Breast epithelium (tissue), 4 donors: ENCODE results near the gene MYH9. TPM values are rescaled to one million over a fixed set of nuclear protein-coding genes. Genes with fewer than 3 reads are reported as not detected.
"Not testable (repeated sequence)": the region's sequence is repeated elsewhere in the genome, so short reads cannot be mapped to it uniquely, and the experiment has no call there.

Experiments used
- DNase-seq, 2 donors: peaks; one replicate each; pipeline ENCODE4 v3.0.0-alpha.2; 2019; ENCODE audit warnings: low spot score in 2 of 2
- H3K27ac ChIP-seq, 2 donors: fragments of 200-600 bp; sonication (generic) in 1 of 2; one replicate each; pipeline ENCODE4 v1.5.1; 2016 to 2019; ENCODE audit warnings: mild to moderate bottlenecking in 1 of 2
- H3K27me3 ChIP-seq, 2 donors: fragments of 200-600 bp; sonication (generic) in 1 of 2; one replicate each; pipeline versions ENCODE4 v1.5.1 to v1.6.0; 2017 to 2019; ENCODE audit warnings: control low read depth in 1 of 2, mild to moderate bottlenecking in 1 of 2
- H3K36me3 ChIP-seq: fragments of 200-600 bp; one replicate; pipeline ENCODE4 v1.5.1; 2019
- H3K4me1 ChIP-seq, 2 donors: fragments of 200-600 bp; sonication (generic); one replicate each; pipeline ENCODE4 v1.5.1; 2016 to 2019; ENCODE audit warnings: control low read depth in 1 of 2
- H3K4me3 ChIP-seq, 3 donors: fragments of 200-600 bp; sonication (generic); 1 replicate in 2 of 3; 2 replicates in 1 of 3; pipeline ENCODE4 v1.5.1; 2016 to 2019; ENCODE audit warnings: mild to moderate bottlenecking in 3 of 3, moderate library complexity in 2 of 3
- H3K9me3 ChIP-seq, 2 donors: fragments of 200-600 bp; sonication (generic) in 1 of 2; one replicate each; pipeline ENCODE4 v1.5.1; 2016 to 2019; ENCODE audit warnings: control low read depth in 1 of 2
- POLR2A ChIP-seq: fragments of 450-650 bp; IDR thresholded peaks from one replicate; pipeline ENCODE4 v1.6.1; 2016; ENCODE audit warnings: antibody characterized with exemption, mild to moderate bottlenecking, moderate library complexity
- POLR2AphosphoS5 ChIP-seq, 3 donors: sonication (generic); formaldehyde crosslinking; IDR thresholded peaks; one replicate each; pipeline ENCODE4 v1.6.1; 2017; ENCODE audit warnings: antibody characterized with exemption in 3 of 3
- intact Hi-C: fragments of 100-400 bp; cut with DNase I; formaldehyde crosslinking; loops from one replicate; pipeline ENCODE4 v1.15.1; 2023; ENCODE audit warnings: low total_unique reads
- total RNA-seq, 3 donors: library from RNA; depleted of rRNA; stranded (reverse); fragments of >200 nt; gene quantifications; one replicate each; pipeline ENCODE4 v1.1.0, GENCODE V29; 2016
- TF ChIP-seq, protein P1 (sequence below), 3 donors: fragments of 450-650 bp; IDR thresholded peaks; one replicate each; pipeline ENCODE4 v1.5.1; 2016 to 2017; ENCODE audit warnings: antibody characterized with exemption in 3 of 3, mild to moderate bottlenecking in 3 of 3, moderate library complexity in 3 of 3

MYH9 gene
- total RNA-seq, 3 donors from 2014 or later: 169 to 392 (median 268) TPM

GRCh38 chr22:36431977-36432376 lies 44.2 kb upstream of the MYH9 start:
- no peaks in the 10 kb centered on the region for H3K9me3 ChIP-seq
- no peak overlapping the region for H3K4me3 ChIP-seq
- H3K4me1 ChIP-seq: peaks cover 10 to 12% of the 10 kb centered on the region in 2 donors
- TF ChIP-seq, protein P1, sequence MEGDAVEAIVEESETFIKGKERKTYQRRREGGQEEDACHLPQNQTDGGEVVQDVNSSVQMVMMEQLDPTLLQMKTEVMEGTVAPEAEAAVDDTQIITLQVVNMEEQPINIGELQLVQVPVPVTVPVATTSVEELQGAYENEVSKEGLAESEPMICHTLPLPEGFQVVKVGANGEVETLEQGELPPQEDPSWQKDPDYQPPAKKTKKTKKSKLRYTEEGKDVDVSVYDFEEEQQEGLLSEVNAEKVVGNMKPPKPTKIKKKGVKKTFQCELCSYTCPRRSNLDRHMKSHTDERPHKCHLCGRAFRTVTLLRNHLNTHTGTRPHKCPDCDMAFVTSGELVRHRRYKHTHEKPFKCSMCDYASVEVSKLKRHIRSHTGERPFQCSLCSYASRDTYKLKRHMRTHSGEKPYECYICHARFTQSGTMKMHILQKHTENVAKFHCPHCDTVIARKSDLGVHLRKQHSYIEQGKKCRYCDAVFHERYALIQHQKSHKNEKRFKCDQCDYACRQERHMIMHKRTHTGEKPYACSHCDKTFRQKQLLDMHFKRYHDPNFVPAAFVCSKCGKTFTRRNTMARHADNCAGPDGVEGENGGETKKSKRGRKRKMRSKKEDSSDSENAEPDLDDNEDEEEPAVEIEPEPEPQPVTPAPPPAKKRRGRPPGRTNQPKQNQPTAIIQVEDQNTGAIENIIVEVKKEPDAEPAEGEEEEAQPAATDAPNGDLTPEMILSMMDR (IDR thresholded peaks at IDR 0.05): no peak
- TF ChIP-seq POLR2AphosphoS5 (IDR thresholded peaks at IDR 0.05): no peak
- TF ChIP-seq POLR2A: no peak
- no peaks in the 10 kb centered on the region for H3K36me3 ChIP-seq
- DNase-seq: no peak
- H3K27me3 ChIP-seq: no peaks in the 10 kb centered on the region
- H3K27ac ChIP-seq: peak overlapping the region; percentile 79 to 81
- intact Hi-C loops: no loop called here

- Histone ChIP-seq H3K27ac (peak overlapping the region in 1 of 2 donors; percentile 22), H3K9me3 (no peaks in the 10 kb centered on the region), H3K4me1 (peaks cover 8 to 12% of the 10 kb centered on the region in 2 donors), H3K36me3 (no peaks in the 10 kb centered on the region), H3K4me3 (no peak overlapping the region), H3K27me3 (no peaks in the 10 kb centered on the region)
- TF ChIP-seq, protein P1 (IDR thresholded peaks at IDR 0.05): no peak
- TF ChIP-seq POLR2A (no peak), POLR2AphosphoS5 (IDR thresholded peaks at IDR 0.05) (no peak)
- no peak for DNase-seq
- intact Hi-C loops: no loop called here
Observed at GRCh38 chr22:36430863-36431262, 43.1 kb upstream of the MYH9 start.

- H3K27ac ChIP-seq, H3K9me3 ChIP-seq, H3K4me3 ChIP-seq, H3K27me3 ChIP-seq, intact Hi-C loops, H3K4me1 ChIP-seq, H3K36me3 ChIP-seq, DNase-seq: not testable (repeated sequence)
Observed at GRCh38 chr22:36427952-36428351, 40.2 kb upstream of the MYH9 start.

- no peaks in the 10 kb centered on the region for H3K36me3 ChIP-seq
- H3K27ac ChIP-seq: peak overlapping the region; percentile 8 to 51
- DNase-seq: no peak
- H3K4me1 ChIP-seq: no peaks in the 10 kb centered on the region
- H3K9me3 ChIP-seq: no peaks in the 10 kb centered on the region
- intact Hi-C loops: no loop called here
- TF ChIP-seq, protein P1 (IDR thresholded peaks at IDR 0.05): no peak
- TF ChIP-seq POLR2A: no peak
- TF ChIP-seq POLR2AphosphoS5 (IDR thresholded peaks at IDR 0.05): no peak
- no peaks in the 10 kb centered on the region for H3K27me3 ChIP-seq
- no peak overlapping the region for H3K4me3 ChIP-seq
Observed at GRCh38 chr22:36425977-36426523, 38.3 kb upstream of the MYH9 start.

DNA sequence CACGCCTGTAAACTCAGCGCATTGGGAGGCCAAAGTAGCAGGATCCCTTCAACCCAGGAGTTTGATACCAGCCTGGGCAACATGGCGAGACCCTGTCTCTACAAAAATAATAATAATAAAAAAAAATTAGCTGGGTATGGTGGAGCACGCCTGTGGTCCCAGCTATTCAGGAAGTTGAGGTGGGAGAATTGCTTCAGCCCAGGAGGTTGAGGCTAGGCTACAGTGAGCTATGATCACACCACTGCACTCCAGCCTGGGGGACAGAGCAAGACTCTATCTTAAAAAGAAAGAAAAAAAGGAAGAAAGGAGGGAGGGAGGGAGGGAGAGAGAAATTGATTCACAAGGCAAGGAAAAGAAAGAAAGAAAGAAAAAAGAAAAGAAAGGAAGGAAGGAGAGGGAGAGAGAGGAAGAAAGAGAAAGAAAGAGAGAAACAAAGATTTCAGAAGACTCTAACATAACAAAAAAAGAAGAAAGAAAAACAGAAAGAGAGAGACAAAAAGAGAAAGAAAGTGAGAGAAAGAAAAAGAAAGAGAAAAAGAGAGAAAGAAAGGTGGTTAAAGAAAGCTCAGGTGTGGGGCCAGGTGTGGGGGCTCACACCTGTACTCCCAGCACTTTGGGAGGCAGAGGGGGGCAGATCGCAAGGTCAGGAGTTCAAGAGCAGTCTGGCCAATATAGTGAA lies 37.3 kb upstream of the MYH9 start:
- intact Hi-C loops: no loop called here
- Histone ChIP-seq H3K36me3 (no peaks in the 10 kb centered on the region), H3K27ac (no peak overlapping the region), H3K27me3 (no peaks in the 10 kb centered on the region), H3K9me3 (no peaks in the 10 kb centered on the region), H3K4me1 (peaks cover 0 to 5% of the 10 kb centered on the region in 2 donors), H3K4me3 (no peak overlapping the region)
- DNase-seq: no peak
- TF ChIP-seq POLR2AphosphoS5 (IDR thresholded peaks at IDR 0.05) (no peak), POLR2A (no peak)
- TF ChIP-seq, protein P1 (IDR thresholded peaks at IDR 0.05): no peak

GRCh38 chr22:36424466-36424865 lies 36.7 kb upstream of the MYH9 start:
- DNase-seq, H3K4me1 ChIP-seq, intact Hi-C loops, H3K4me3 ChIP-seq, H3K27ac ChIP-seq, H3K27me3 ChIP-seq, H3K36me3 ChIP-seq, H3K9me3 ChIP-seq: not testable (repeated sequence)
